GM19023 (cell line): ENCODE measurements around the gene C1orf52.

Source experiments
- ATAC-seq: cut with Tn5 transposase; IDR thresholded peaks from one replicate; pipeline ENCODE4 v1.9.1; 2021; ENCODE audit warnings: mild to moderate bottlenecking, moderate library complexity; ENCODE audit not compliant: unreplicated experiment

The C1orf52 gene

GRCh38 chr1:85200463-85201339, 58.8 kb downstream of the C1orf52 start, which contains the start of gene SYDE2:
Gene SYDE2, minus strand, starts transcription at chr1:85201016. Its CDS starts 20 bp downstream, at chr1:85200996.
- ATAC-seq = peak; percentile 77
